HL-60/S4 treated with phorbol 12-myristate 13-acetate at 8.2 ng/mL for 4 days and 3 days (cell line): ENCODE measurements around the gene MYEOV.

ENCODE experiments used
- in situ Hi-C: fragments of 300-500 bp; cut with MboI; formaldehyde crosslinking; loops from 2 replicates; pipeline ENCODE4 v1.15.0; 2022; ENCODE audit warnings: low sequenced_read_pairs

The MYEOV gene

DNA sequence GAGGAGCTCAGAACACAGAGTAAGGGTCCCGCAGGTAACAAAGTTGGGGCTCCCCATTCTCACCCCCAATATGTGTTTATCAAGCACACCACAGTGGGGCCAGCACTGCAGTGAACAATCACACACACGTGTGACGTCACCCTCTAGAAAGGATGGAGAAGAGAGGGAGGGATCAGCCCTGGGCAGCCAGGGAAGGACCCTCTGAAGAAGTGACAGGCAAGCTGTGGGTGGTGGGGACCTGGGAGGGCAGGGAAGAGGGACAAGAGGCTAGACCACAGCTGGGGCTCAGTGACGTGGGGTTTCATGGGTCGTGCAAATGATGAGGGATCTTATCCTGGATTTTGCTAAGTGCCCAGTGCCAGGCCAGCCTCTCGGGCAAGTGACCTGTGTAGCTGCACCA, 28.7 kb upstream of the MYEOV start:
- in situ Hi-C loops = no loop called here

GRCh38 chr11:69265911-69266510, 27.9 kb upstream of the MYEOV start:
- in situ Hi-C loops = no loop called here

DNA sequence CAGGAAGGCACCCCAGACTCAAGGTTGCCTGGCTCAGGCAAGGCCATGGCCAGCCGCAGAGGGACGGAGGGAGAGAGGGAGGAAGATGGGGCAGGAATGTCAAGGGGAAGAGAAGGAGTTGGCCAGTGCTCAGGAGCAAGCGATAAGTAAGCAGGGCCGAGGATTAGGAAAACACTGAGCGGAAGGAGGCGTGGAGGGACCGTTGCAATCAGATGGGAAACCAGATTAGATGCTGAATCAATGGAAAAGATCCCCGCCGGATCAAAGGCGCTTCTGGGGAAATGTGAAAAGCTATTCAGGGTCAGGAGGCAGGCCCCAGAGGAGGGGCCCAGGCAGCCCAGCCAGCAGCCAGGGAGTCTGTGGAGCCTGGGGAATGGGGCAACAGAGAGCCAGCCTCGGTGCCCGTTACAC, 26.6 kb upstream of the MYEOV start:
- in situ Hi-C loops = no loop called here

DNA sequence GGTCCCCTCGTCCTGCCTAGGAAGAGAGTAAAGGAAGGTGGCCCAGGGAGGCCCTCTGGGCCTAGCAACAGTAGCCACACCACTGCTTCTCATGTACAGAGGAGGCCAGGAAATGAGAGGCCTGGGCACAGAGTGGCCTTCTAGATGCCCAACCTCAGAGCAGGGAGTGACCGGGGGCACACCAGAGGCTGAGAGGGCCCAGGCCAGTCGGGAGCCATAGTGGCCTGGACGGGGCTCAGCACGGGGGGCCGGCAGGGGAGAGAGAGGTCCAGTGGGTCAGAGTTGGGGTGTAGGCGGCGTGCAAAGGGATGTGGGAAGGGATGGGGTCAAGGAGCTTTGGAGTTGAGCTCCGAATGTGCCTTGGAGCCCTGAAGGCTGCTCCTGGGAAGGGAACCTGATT, 25.0 kb upstream of the MYEOV start:
- in situ Hi-C loops = no loop called here

DNA sequence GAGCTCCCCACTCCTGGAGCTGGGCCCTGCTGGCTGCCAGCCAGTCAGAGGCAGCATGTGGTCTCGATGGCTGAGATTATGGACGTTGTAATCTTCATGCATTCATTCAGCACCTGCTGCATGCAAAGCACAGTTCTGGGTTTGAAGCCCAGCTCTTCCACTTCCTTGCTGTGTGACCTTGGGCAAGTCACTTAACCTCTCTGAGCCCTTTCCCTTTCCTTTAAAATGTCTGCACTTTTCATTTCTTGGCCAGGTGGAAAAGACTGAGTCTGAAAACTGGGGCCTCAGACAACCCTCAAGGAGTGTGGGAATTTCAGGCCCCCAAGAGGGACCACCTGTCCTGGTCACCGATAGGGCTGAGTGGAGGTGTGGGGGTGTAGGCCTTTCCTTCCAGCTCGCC, 24.6 kb upstream of the MYEOV start:
- in situ Hi-C loops = no loop called here

DNA sequence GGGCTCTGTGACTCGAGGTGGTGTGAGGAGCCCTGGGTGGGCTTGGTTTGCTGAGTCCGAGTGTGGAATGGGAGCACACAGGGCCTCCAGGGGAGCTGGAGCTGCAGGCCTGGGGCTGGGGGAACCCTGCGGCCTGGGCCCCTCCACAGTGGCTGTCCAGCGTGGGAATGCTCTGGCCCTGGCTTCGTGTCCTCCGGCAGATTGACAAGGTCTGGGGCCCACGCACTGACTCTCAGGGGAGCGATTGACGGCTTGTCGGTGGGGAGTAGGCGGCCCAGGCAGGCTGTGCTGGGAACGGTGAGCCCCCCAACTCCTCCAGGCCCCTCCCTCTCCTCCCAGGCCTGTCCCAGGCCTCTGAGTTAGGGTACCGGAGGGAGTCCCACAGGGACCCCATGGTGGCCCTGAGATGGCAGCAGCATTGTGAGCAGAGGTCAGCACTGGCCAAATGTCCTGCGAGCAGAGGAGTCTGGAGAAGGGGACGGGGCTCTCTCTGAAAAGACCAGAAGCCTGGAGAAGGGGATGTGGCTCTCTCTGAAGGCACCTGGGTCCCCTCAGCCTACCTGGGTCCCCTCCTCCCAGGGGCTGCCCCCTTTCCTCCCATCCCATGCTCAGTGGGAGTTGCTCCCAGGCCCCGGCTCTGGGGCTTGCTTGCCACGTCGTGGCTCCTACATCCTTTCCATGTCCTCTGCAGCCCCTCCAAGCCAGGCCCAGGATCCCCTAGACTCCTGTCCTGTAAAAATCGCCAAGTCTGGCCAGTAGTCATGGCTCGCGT, 23.8 kb upstream of the MYEOV start:
- in situ Hi-C loops = no loop called here

- in situ Hi-C loops = no loop called here
Observed at GRCh38 chr11:69270941-69271340, 23.0 kb upstream of the MYEOV start.

DNA sequence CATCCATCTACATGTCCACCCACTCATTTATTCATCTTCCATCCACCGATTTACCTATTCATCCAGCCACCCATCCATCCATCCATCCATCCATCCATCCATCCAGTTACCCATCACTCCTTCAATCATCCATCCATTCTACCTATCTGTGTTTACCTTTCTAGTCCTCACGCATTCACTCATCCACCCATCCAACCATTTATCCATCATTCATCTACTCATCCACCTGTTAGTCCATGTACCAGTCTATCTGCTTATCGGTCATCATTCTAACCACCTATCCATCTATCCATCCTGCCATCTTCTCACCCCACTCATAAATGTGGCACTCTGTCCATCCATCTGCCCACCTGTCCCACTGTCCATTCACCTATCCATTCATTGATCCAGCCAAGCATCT, 21.9 kb upstream of the MYEOV start:
- in situ Hi-C loops = no loop called here

- in situ Hi-C loops = no loop called here
Observed at GRCh38 chr11:69272831-69273485, 21.0 kb upstream of the MYEOV start.

DNA sequence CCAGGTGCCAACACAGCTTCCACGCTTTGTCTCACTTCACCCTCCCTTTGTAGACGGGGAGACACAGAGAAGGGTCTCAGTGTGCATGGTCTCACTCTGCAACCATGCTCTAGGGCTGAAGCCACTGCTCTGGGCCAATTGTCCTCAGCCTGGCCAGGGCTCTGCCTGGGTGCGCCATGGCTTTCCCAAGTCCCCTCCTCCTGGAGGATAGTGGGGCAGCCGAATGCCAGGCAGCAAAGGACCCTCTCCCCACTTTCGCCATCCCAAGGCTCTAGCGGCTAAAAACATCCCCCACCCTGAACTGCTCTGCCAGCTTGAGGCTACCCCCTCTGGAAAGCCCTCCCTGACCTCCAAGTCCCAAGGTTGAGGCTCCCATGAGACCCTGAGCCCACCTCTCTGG, 20.4 kb upstream of the MYEOV start:
- in situ Hi-C loops = no loop called here

DNA sequence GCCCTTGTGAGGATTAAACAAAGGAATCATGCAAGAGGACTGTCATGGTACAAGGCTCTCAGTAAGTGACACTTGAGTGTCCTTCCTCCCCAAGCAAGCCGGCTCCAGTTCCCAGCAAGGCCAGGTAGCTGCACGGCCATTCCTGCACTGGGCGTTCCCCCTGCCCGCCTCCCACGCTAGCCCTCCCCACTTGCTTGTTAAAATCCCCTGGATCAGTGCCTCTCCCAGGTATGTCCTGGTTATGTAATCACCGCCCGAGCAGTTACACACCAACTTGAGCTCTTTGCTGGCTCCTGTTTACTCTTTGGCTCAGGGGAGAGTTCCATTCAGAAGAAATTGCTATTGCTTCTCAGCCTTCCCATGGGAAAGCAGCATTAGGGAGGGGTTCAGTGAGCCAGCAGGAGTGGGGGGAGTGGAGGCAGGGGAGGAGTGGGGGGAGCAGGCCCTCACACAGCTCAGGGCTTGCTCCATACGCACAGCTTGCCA, 19.4 kb upstream of the MYEOV start:
- in situ Hi-C loops = no loop called here

DNA sequence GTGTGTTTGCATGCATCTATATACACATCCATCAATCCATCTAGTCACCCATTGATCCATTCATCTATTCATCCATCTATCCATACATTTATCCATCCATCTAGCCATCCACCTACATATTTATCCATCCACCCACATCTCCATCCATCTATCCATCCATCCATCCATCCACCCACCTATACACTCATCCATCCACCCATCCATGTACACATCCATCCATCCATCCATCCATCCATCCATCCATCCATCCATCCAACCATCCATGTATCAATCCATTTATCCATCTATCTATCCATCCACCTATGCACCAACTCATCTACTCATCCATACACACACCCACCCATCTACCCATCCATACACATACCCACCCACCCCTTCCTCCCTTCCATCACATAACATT, 18.8 kb upstream of the MYEOV start:
- in situ Hi-C loops = no loop called here

DNA sequence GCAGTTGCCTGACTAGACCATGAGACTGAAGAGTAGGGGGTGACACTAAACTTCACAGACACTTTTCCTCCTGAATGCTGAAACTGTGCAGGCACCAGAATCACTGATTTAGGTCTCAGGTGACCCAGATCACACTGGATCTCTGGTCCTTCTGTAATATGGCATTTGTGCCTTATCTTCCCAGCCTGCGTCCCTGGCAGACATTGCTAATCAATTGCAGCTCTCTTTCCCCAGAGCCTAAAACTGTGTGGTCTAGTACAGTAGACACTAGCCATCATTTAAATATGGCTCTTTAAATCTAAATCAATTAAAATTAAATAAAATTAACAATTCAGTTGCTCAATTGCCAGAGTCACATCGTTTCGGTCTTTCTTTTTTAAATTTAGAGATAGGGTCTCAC, 17.8 kb upstream of the MYEOV start:
- in situ Hi-C loops = no loop called here

DNA sequence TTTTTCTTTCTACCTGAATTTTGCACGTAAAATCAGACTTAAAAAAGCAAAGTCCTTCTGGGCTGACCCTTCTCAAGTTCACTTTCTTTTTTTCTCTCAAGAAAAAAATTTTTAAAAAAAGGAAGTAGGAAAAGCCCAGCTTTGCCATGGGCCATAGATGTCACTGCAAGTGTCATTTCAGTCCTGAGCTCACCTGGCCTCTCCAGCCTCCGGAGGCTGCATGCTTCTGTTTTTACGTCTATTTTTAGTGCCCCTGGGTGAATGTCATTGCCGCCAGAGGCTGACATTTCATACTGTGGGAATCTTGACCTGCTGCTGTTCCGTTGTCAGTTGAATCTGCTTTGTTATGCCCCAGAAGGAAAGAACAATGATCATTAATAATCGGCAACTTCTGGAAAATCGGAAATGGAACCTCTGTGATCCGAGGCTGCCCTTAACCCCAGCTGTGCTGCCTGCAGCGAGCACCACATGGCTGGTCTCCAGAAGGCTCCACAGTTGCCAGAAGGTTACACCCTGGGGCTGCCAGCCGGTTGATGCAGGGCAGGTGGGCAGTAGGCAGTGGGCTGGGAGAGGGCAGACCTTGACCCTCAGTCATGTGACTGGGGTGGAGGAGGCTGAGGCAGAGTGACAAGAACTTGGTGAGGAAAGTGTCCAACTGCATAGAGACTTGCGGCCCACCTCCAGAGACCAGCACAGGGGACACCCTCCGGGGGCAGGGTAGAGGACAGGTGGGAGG, 16.7 kb upstream of the MYEOV start:
- in situ Hi-C loops = no loop called here

DNA sequence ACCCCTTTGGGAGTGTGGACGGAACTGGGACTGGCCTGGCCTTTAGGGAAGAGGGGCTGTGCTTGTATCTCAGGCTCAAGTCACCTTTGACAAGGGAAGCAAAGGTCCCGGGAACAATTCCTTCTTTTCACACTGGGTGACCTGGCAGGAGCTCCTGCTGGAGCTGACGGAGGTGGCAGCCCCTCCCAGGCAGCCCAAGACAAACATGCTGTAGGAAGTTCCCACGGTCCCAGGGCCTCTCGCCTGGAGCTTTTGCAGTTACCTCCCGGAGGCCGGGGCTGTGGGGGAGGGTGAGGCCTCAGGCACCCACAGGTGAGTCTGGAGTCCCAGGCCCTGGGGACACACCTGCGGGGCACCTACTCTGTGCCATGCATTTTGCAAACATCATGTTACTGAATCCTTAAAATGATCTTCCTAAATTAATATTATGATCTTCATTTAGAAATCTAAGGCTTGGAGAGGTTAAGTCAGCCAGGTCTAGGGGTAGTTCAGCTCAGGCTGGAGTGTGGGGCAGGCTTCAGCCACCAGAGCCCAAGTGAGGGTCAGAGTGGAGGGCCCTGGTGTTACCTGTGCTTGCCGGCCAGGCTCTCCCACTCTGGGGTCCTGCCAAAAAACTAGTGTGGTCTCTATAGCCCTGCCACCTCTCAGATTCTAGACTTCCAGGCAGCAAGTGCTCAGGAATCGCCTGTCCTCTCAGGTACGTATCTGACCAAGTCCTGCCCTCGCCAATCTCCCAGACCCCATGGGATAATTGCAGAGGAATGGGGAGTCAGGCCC, 15.7 kb upstream of the MYEOV start:
- in situ Hi-C loops = no loop called here

GRCh38 chr11:69280451-69280850, 13.5 kb upstream of the MYEOV start:
- in situ Hi-C loops = no loop called here

DNA sequence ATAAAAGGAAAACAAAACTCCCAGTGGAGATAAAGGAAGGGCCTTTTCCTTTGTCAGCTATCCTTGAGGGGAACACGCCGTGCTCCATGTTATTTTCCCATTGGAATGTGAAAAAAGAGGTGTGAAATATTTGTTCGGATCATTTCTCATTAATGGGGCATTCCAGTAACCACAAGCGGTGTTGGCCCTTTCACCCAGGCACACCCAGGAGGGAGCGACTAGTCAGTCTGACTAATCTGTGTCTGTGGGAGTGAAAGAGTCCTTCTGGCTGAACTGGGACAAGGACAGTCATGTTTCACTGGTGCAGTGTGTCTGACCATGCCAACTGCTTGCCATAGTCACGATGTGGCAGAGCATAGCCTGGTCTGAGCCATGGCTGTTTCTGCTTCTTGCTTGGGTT, 13.0 kb upstream of the MYEOV start:
- in situ Hi-C loops = no loop called here

- in situ Hi-C loops = no loop called here
Observed at GRCh38 chr11:69283446-69283845, 10.5 kb upstream of the MYEOV start.

- in situ Hi-C loops = no loop called here
Observed at GRCh38 chr11:69284081-69284511, 9.9 kb upstream of the MYEOV start.

- in situ Hi-C loops = no loop called here
Observed at GRCh38 chr11:69285091-69285490, 8.9 kb upstream of the MYEOV start.

DNA sequence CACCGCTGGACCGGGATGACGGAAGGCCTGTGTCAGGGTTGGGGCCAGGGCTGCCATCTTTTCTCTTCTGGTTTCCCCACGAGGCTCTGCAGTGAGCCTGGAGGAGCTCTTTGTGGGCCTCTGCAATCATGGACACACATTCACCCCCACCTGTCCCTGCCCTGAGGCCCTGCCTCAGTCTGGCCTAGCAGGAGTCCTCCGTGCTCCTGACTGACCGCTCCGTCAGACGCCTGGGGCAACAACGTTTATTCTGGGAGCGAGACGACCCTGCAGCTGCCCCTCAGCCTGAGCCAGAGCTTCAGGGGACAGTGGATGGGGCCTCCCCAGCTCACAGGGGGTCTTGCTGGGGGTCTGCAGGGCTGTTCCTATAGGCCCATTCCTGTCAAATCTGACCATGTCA, 8.2 kb upstream of the MYEOV start:
- in situ Hi-C loops = no loop called here
